ENCODE results near the gene PIP4K2A.
"Not testable (repeated sequence)": the region's sequence is repeated elsewhere in the genome, so short reads cannot be mapped to it uniquely, and the experiment has no call there.

PIP4K2A gene

GRCh38 chr10:22503315-22504088, 210.9 kb downstream of the PIP4K2A start:
- no peak for DNase-seq

- no peak for DNase-seq
Observed at GRCh38 chr10:22501863-22502262, 212.5 kb downstream of the PIP4K2A start.

- no peak for DNase-seq
Observed at GRCh38 chr10:22501413-22501812, 213.0 kb downstream of the PIP4K2A start.

- no peak for DNase-seq
Observed at GRCh38 chr10:22500656-22501340, 213.6 kb downstream of the PIP4K2A start.

- not testable (repeated sequence) for DNase-seq
Observed at GRCh38 chr10:22499973-22500372, 214.4 kb downstream of the PIP4K2A start.

- no peak for DNase-seq
Observed at GRCh38 chr10:22495396-22495795, 219.0 kb downstream of the PIP4K2A start.

- no peak for DNase-seq
Observed at GRCh38 chr10:22494007-22494406, 220.4 kb downstream of the PIP4K2A start.

- DNase-seq, result no peak
Observed at GRCh38 chr10:22491931-22492615, 222.3 kb downstream of the PIP4K2A start.

GRCh38 chr10:22491480-22491879, 222.9 kb downstream of the PIP4K2A start:
- no peak for DNase-seq

- no peak for DNase-seq
Observed at GRCh38 chr10:22489975-22490374, 224.4 kb downstream of the PIP4K2A start.

GRCh38 chr10:22489467-22489866, 224.9 kb downstream of the PIP4K2A start:
- DNase-seq, result no peak

GRCh38 chr10:22486431-22486830, 227.9 kb downstream of the PIP4K2A start:
- DNase-seq, result no peak

Data from NCI-H82 (cell line).